PC-3 (cell line): ENCODE measurements around the gene TUBG2.

Source experiments
- CTCF ChIP-seq: fragments of 300-600 bp; sonication (generic); conservative IDR thresholded peaks from 2 replicates; pipeline ENCODE4 v1.5.1; 2017; ENCODE audit warnings: antibody characterized with exemption, low read depth, mild to moderate bottlenecking, low read length
- EZH2phosphoT487 ChIP-seq: fragments of 300-600 bp; sonication (generic); IDR thresholded peaks from 2 replicates; pipeline ENCODE4 v1.6.1; 2018; ENCODE audit warnings: mild to moderate bottlenecking, antibody characterized with exemption, low read length, borderline replicate concordance

- TF ChIP-seq EZH2phosphoT487 (no peak), CTCF (no peak)
These were observed 5.6 kb upstream of the TUBG2 start for GRCh38 chr17:42653179-42654124.
